HepG2 (cell line): ENCODE results near the gene TAS2R38. TPM values are rescaled to one million over a fixed set of nuclear protein-coding genes. Genes with fewer than 3 reads are reported as not detected.

Experiments
- ATAC-seq: fragments of 200-7000 bp; cut with Tn5 transposase; 3 replicates; pipeline ENCODE4 v1.9.1; 2020; ENCODE audit warnings: mild to moderate bottlenecking, moderate library complexity
- BruUV-seq: library from RNA; stranded (reverse); fragments of 400-500 nt; replicated peaks from 2 replicates; lab custom pipeline; 2021; lab: Mats Ljungman, UMichigan
- CTCF ChIA-PET: fragments of 300-600 bp; formaldehyde crosslinking; extraction: SDS; loops from one replicate; lab custom pipeline; 2021; ENCODE audit warnings: low total read pairs, inconsistent platforms, low intra/inter-chr PET ratio; lab: Yijun Ruan, JAX
- POLR2A ChIA-PET: fragments of 350-600 bp; sonication (Branson Sonifier 250); formaldehyde crosslinking; loops from one replicate; lab custom pipeline; 2020; ENCODE audit warnings: antibody characterized with exemption, inconsistent platforms; lab: Yijun Ruan, JAX
- DNase-seq: peaks from one replicate; pipeline ENCODE4 v3.0.0-alpha.2; 2015; ENCODE audit warnings: low spot score
- FAIRE-seq: peaks from 3 replicates; lab custom pipeline; 2011; peaks lifted over from hg19 to GRCh38; lab: Jason Lieb, UNC
- H2AFZ ChIP-seq: one replicate; pipeline ENCODE4 v1.6.1; 2011; ENCODE audit warnings: low read length, inconsistent platforms
- H3K27ac ChIP-seq: fragments of 300-600 bp; 3 replicates; pipeline ENCODE4 v1.8.0; 2011; ENCODE audit warnings: mixed run types, mild to moderate bottlenecking, mixed read lengths, low read length, inconsistent platforms; ENCODE audit not compliant: insufficient read depth; ENCODE audit errors: extremely low read length
- H3K27me3 ChIP-seq, 2 experiments: fragments of 200-600 bp in 1 of 2; 2 replicates in 1 of 2; 3 replicates in 1 of 2; pipeline versions ENCODE4 v1.6.0 to v1.8.0; 2011; ENCODE audit warnings: low read length in 2 of 2, mild to moderate bottlenecking in 2 of 2, moderate library complexity in 2 of 2, inconsistent platforms in 1 of 2; ENCODE audit not compliant: insufficient read depth in 2 of 2, control insufficient read depth in 1 of 2
- H3K36me3 ChIP-seq, 2 experiments: fragments of 200-600 bp in 1 of 2; replicated peaks in 1 of 2; 2 replicates in 1 of 2; 3 replicates in 1 of 2; pipeline versions ENCODE4 v1.5.1 to v1.8.0; 2011; ENCODE audit warnings: low read length in 2 of 2, inconsistent platforms in 1 of 2; ENCODE audit not compliant: insufficient read depth in 2 of 2, control insufficient read depth in 1 of 2
- H3K4me1 ChIP-seq: 2 replicates; pipeline ENCODE4 v1.5.1; 2012; ENCODE audit warnings: low read length, inconsistent platforms; ENCODE audit not compliant: insufficient read depth
- H3K4me2 ChIP-seq: 2 replicates; pipeline ENCODE4 v1.6.0; 2011; ENCODE audit warnings: low read depth, low read length, inconsistent platforms
- H3K4me3 ChIP-seq, 3 experiments: fragments of 200-600 bp in 1 of 3; sonication (generic), shearing (Covaris generic) in 1 of 3; replicated peaks in 1 of 3; 2 replicates each; pipeline ENCODE4 v1.5.1; 2011 to 2016; ENCODE audit warnings: low read length in 3 of 3, inconsistent platforms in 2 of 3, low read depth in 2 of 3, mild to moderate bottlenecking in 2 of 3, control low read depth in 1 of 3, mixed read lengths in 1 of 3; ENCODE audit not compliant: insufficient read depth in 1 of 3
- H3K79me2 ChIP-seq: one replicate; pipeline ENCODE4 v1.6.1; 2011; ENCODE audit warnings: low read length, inconsistent platforms; ENCODE audit not compliant: insufficient read depth
- H3K9ac ChIP-seq: 2 replicates; pipeline ENCODE4 v1.6.0; 2011; ENCODE audit warnings: mild to moderate bottlenecking, low read depth, low read length, inconsistent platforms; ENCODE audit not compliant: insufficient read depth
- H3K9me3 ChIP-seq: 2 replicates; pipeline ENCODE4 v1.5.1; 2012; ENCODE audit warnings: mild to moderate bottlenecking, low read length
- H4K20me1 ChIP-seq: 2 replicates; pipeline ENCODE4 v1.6.0; 2011; ENCODE audit warnings: inconsistent platforms, mild to moderate bottlenecking, low read length, moderate library complexity; ENCODE audit not compliant: insufficient read depth
- ELF1 ChIP-seq: sonication (generic); formaldehyde crosslinking; IDR thresholded peaks from 2 replicates; pipeline ENCODE4 v1.4.0; 2020; ENCODE audit warnings: missing genetic modification reagents
- KDM2A ChIP-seq: sonication (generic); formaldehyde crosslinking; IDR thresholded peaks from 2 replicates; pipeline ENCODE4 v1.4.0; 2020; ENCODE audit warnings: low read depth, missing genetic modification reagents, borderline replicate concordance
- PCBP1 ChIP-seq: fragments of 200-400 bp; formaldehyde crosslinking; IDR thresholded peaks from 2 replicates; pipeline ENCODE4 v1.6.1; 2017; ENCODE audit warnings: mild to moderate bottlenecking, low read depth, low read length, borderline replicate concordance
- SIX1 ChIP-seq: sonication (generic); formaldehyde crosslinking; IDR thresholded peaks from 2 replicates; pipeline ENCODE4 v1.4.0; 2020; ENCODE audit warnings: missing genetic modification reagents, borderline replicate concordance
- SP1 ChIP-seq, 2 experiments: fragments of 450-650 bp in 1 of 2; sonication (generic) in 1 of 2; formaldehyde crosslinking in 1 of 2; IDR thresholded peaks; 2 replicates each; pipeline versions ENCODE4 v1.4.0 to v1.6.1; 2016 to 2020; ENCODE audit warnings: missing genetic modification reagents in 1 of 2
- TAF15 ChIP-seq: fragments of 200-400 bp; formaldehyde crosslinking; IDR thresholded peaks from one replicate; pipeline ENCODE4 v1.6.1; 2018; ENCODE audit warnings: mild to moderate bottlenecking, low read depth, low read length; ENCODE audit not compliant: poor library complexity, severe bottlenecking
- ZBTB42 ChIP-seq: sonication (generic); formaldehyde crosslinking; IDR thresholded peaks from 2 replicates; pipeline ENCODE4 v1.5.0; 2020; ENCODE audit warnings: mild to moderate bottlenecking, missing genetic modification reagents
- ZMAT3 ChIP-seq: sonication (generic); formaldehyde crosslinking; conservative IDR thresholded peaks from 2 replicates; pipeline ENCODE4 v1.7.0; 2021; ENCODE audit warnings: missing genetic modification reagents
- ZNF331 ChIP-seq: sonication (generic); formaldehyde crosslinking; IDR thresholded peaks from 2 replicates; pipeline ENCODE4 v1.4.0; 2020; ENCODE audit warnings: missing genetic modification reagents
- ZNF343 ChIP-seq: sonication (generic); formaldehyde crosslinking; IDR thresholded peaks from 2 replicates; pipeline ENCODE4 v1.4.0; 2020; ENCODE audit warnings: mild to moderate bottlenecking, missing genetic modification reagents
- WGBS: methylation state at CpG from one replicate; pipeline ENCODE4 v1.1.6; 2017; ENCODE audit warnings: low lambda C conversion rate; 5-methylcytosine and 5-hydroxymethylcytosine counted together
- in situ Hi-C: cut with HindIII; loops from 2 replicates; pipeline ENCODE4 v1.10.0; 2017; ENCODE audit warnings: low pct_unique_long_range_greater_than_20kb; ENCODE audit not compliant: extremely low pct_ligation_motif_present
- intact Hi-C: fragments of 100-400 bp; cut with micrococcal nuclease; formaldehyde crosslinking; loops from one replicate; pipeline ENCODE4 v1.10.0; 2022; ENCODE audit not compliant: unreplicated experiment
- polyA plus RNA-seq, 8 experiments: library from polyadenylated mRNA; depleted of rRNA in 3 of 8; stranded (reverse) in 7 of 8; unstranded in 1 of 8; fragments of >200 nt; fragmentation: Illumina TruSeq in 4 of 8; extraction: Trizol in 4 of 8; gene quantifications; 2 replicates each; pipeline versions ENCODE4 v1.2.1 to v1.2.3, GENCODE V29; 2011 to 2016; ENCODE audit warnings: low read depth in 4 of 8, missing spikeins in 1 of 8, mixed read lengths in 1 of 8; ENCODE audit not compliant: insufficient read depth in 1 of 8
- total RNA-seq, 5 experiments: library from RNA; depleted of rRNA; stranded (reverse); fragments of >200 nt; fragmentation: Illumina TruSeq; extraction: Trizol; gene quantifications; 2 replicates each; pipeline ENCODE4 v1.2.3, GENCODE V29; 2016; ENCODE audit warnings: low read depth in 1 of 5
- TF ChIP-seq, protein P1 (sequence below): sonication (generic); formaldehyde crosslinking; IDR thresholded peaks from 2 replicates; pipeline ENCODE4 v1.5.0; 2020; ENCODE audit warnings: missing genetic modification reagents, mild to moderate bottlenecking, borderline replicate concordance
- TF ChIP-seq, protein P2 (sequence below): sonication (generic); formaldehyde crosslinking; IDR thresholded peaks from 2 replicates; pipeline ENCODE4 v1.4.0; 2020; ENCODE audit warnings: missing genetic modification reagents, borderline replicate concordance
- TF ChIP-seq, protein P3 (sequence below): sonication (generic); formaldehyde crosslinking; IDR thresholded peaks from 2 replicates; pipeline ENCODE4 v1.4.0; 2020; ENCODE audit warnings: missing genetic modification reagents
- TF ChIP-seq, protein P4 (sequence below): sonication (generic); formaldehyde crosslinking; IDR thresholded peaks from 2 replicates; pipeline ENCODE4 v1.4.0; 2020; ENCODE audit warnings: missing genetic modification reagents

The TAS2R38 gene
- total and polyA plus RNA-seq, 2 of the 13 experiments (the other 11 are each of a cell fraction or from before 2014, with no cell fraction given): not detected

DNA sequence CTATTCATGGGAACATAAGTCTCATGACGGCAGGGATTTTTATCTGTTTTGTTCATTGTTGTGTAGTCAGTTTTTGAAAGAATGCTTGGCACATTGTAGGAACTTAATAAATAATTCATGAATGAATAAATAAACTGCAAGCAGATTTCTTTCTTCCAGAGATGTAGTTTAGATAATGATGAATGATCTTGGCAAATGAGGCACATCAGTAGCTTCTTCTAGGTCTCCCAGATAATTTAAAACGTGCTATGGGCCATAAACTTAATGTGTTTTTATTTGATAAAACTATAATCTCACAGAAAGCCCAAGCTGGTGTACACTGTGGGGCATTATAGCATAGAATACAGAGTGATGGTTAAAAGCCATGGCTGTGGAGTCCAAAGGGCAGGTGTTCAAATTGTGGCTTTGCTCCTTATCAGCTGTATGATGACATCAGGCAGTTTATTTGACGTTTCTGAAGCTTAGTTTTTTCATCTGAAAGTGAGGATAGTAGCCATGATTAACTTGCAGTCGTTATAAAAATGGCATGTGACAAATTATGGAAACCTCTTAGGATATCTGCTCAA is 25.6 kb upstream of the TAS2R38 start (continued):
- TF ChIP-seq, protein P1, sequence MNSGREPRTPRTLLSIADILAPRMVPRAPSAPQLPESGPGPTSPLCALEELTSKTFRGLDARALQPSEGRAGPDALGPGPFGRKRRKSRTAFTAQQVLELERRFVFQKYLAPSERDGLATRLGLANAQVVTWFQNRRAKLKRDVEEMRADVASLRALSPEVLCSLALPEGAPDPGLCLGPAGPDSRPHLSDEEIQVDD (CRISPR knock-in tag): no peak
- TF ChIP-seq KDM2A (CRISPR knock-in tag): no peak
- TF ChIP-seq, protein P2, sequence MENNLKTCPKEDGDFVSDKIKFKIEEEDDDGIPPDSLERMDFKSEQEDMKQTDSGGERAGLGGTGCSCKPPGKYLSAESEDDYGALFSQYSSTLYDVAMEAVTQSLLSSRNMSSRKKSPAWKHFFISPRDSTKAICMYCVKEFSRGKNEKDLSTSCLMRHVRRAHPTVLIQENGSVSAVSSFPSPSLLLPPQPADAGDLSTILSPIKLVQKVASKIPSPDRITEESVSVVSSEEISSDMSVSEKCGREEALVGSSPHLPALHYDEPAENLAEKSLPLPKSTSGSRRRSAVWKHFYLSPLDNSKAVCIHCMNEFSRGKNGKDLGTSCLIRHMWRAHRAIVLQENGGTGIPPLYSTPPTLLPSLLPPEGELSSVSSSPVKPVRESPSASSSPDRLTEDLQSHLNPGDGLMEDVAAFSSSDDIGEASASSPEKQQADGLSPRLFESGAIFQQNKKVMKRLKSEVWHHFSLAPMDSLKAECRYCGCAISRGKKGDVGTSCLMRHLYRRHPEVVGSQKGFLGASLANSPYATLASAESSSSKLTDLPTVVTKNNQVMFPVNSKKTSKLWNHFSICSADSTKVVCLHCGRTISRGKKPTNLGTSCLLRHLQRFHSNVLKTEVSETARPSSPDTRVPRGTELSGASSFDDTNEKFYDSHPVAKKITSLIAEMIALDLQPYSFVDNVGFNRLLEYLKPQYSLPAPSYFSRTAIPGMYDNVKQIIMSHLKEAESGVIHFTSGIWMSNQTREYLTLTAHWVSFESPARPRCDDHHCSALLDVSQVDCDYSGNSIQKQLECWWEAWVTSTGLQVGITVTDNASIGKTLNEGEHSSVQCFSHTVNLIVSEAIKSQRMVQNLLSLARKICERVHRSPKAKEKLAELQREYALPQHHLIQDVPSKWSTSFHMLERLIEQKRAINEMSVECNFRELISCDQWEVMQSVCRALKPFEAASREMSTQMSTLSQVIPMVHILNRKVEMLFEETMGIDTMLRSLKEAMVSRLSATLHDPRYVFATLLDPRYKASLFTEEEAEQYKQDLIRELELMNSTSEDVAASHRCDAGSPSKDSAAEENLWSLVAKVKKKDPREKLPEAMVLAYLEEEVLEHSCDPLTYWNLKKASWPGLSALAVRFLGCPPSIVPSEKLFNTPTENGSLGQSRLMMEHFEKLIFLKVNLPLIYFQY (CRISPR knock-in tag): no peak

DNA sequence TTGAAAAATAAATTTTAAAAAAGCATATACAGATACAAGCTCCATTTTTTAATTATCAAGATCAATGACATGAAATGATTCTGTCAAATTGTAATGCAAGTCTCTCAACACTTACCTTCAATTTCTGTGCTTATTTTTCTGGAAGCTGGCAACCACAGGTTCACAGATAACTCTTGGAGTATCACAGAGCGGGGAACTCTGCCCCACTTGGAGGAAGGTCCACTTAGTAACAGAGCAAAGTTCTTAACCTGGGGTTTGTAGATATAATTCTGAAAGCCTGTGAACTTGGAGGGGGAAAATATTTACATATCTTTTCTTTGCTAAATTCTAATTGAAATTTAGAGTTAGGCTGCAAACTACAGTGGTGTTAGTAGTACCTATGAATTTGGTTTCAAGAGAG is 19.8 kb upstream of the TAS2R38 start:
- no peaks in the 10 kb centered on the region for H3K36me3 ChIP-seq
- intact Hi-C loops (no loop called here), in situ Hi-C loops (no loop called here)
- H4K20me1 ChIP-seq: no peaks in the 10 kb centered on the region
- DNase-seq: no peak
- H3K4me3 ChIP-seq: no peak overlapping the region
- no peak for ATAC-seq
- H3K79me2 ChIP-seq: no peaks in the 10 kb centered on the region
- POLR2A ChIA-PET: no interaction called here
- no peaks in the 10 kb centered on the region for H3K9me3 ChIP-seq
- no peak overlapping the region for H2AFZ ChIP-seq
- CTCF ChIA-PET: no interaction called here
- no peak overlapping the region for H3K4me2 ChIP-seq
- no peak overlapping the region for H3K9ac ChIP-seq
- no peaks in the 10 kb centered on the region for H3K27me3 ChIP-seq
- no peak overlapping the region for H3K27ac ChIP-seq
- H3K4me1 ChIP-seq: no peaks in the 10 kb centered on the region
- no peak for FAIRE-seq
- 52% methylated on average over 1 of the region's 1 CpG for WGBS
- BruUV-seq: no TSS peak
- no peak for TF ChIP-seq ZNF343 (CRISPR knock-in tag)
- TF ChIP-seq ZBTB42 (CRISPR knock-in tag): no peak
- TF ChIP-seq, protein P3, sequence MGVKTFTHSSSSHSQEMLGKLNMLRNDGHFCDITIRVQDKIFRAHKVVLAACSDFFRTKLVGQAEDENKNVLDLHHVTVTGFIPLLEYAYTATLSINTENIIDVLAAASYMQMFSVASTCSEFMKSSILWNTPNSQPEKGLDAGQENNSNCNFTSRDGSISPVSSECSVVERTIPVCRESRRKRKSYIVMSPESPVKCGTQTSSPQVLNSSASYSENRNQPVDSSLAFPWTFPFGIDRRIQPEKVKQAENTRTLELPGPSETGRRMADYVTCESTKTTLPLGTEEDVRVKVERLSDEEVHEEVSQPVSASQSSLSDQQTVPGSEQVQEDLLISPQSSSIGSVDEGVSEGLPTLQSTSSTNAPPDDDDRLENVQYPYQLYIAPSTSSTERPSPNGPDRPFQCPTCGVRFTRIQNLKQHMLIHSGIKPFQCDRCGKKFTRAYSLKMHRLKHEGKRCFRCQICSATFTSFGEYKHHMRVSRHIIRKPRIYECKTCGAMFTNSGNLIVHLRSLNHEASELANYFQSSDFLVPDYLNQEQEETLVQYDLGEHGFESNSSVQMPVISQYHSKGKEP: no peak
- no peak for TF ChIP-seq ZMAT3 (CRISPR knock-in tag)
- no peak for TF ChIP-seq SP1 (IDR thresholded peaks at IDR 0.05)
- TF ChIP-seq SP1 (CRISPR knock-in tag; IDR thresholded peaks at IDR 0.05): no peak
- no peak for TF ChIP-seq ELF1
- TF ChIP-seq, protein P4, sequence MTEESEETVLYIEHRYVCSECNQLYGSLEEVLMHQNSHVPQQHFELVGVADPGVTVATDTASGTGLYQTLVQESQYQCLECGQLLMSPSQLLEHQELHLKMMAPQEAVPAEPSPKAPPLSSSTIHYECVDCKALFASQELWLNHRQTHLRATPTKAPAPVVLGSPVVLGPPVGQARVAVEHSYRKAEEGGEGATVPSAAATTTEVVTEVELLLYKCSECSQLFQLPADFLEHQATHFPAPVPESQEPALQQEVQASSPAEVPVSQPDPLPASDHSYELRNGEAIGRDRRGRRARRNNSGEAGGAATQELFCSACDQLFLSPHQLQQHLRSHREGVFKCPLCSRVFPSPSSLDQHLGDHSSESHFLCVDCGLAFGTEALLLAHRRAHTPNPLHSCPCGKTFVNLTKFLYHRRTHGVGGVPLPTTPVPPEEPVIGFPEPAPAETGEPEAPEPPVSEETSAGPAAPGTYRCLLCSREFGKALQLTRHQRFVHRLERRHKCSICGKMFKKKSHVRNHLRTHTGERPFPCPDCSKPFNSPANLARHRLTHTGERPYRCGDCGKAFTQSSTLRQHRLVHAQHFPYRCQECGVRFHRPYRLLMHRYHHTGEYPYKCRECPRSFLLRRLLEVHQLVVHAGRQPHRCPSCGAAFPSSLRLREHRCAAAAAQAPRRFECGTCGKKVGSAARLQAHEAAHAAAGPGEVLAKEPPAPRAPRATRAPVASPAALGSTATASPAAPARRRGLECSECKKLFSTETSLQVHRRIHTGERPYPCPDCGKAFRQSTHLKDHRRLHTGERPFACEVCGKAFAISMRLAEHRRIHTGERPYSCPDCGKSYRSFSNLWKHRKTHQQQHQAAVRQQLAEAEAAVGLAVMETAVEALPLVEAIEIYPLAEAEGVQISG: no peak
- TF ChIP-seq SIX1 (CRISPR knock-in tag): no peak
- TF ChIP-seq PCBP1: no peak
- TF ChIP-seq ZNF331: no peak
- no peak for TF ChIP-seq TAF15
